Measurements from ENCODE around the gene HOXD3. TPM values are rescaled to one million over a fixed set of nuclear protein-coding genes. Genes with fewer than 3 reads are reported as not detected.

Gene HOXD3
- total and polyA plus RNA-seq, 2 experiments from 2014 or later: 2.3 to 3.2 TPM

GRCh38 chr2:176120364-176121189 lies 36.5 kb upstream of the HOXD3 start:
- DNase-seq: no peak
- H3K79me2 ChIP-seq (ENCODE audit: insufficient read depth): peaks cover 81% of the 10 kb centered on the region
- H3K9ac ChIP-seq: no peak overlapping the region
- H4K20me1 ChIP-seq (ENCODE audit: insufficient read depth): no peaks in the 10 kb centered on the region
- H3K9me2 ChIP-seq (ENCODE audit: insufficient read depth): no peaks in the 10 kb centered on the region
- in situ Hi-C loops (cut with MboI): loop anchor here (10.0 to 25.0 kb wide), 2 partner anchors 704 to 1617 kb away; no protein-coding TSS in a partner anchor
- TF ChIP-seq EZH2 (IDR thresholded peaks at IDR 0.05; ENCODE audit: insufficient read depth, poor library complexity, severe bottlenecking) (no peak), EZH2phosphoT487 (IDR thresholded peaks at IDR 0.05; ENCODE audit: insufficient read depth, low read depth) (no peak)
- H3K4me3 ChIP-seq: no peak overlapping the region
- no peaks in the 10 kb centered on the region for H3K4me1 ChIP-seq (ENCODE audit: insufficient read depth)
- H3K27ac ChIP-seq: no peak overlapping the region
- no peaks in the 10 kb centered on the region for H3K9me3 ChIP-seq (ENCODE audit: low read depth)
- peaks cover 11% of the 10 kb centered on the region for H3F3A ChIP-seq (ENCODE audit: insufficient read depth)
- H3K36me3 ChIP-seq (ENCODE audit: low read depth): peaks cover 10% of the 10 kb centered on the region; the same call in 1 of the 2 replicates
- H2AFZ ChIP-seq: no peak overlapping the region
- H3K27me3 ChIP-seq (replicated peaks; ENCODE audit: insufficient read depth): no peaks in the 10 kb centered on the region
- 93 to 94% methylated on average over 13 of the region's 13 CpGs for WGBS, 2 experiments (ENCODE audit: low coverage in 1 of 2, low lambda C conversion rate in 2 of 2, missing lambda C conversion rate in 2 of 2)
- H3K4me2 ChIP-seq (ENCODE audit: unreplicated experiment): no peak overlapping the region

- DNase-seq: no peak
- no peaks in the 10 kb centered on the region for H4K20me1 ChIP-seq (ENCODE audit: insufficient read depth)
- in situ Hi-C loops (cut with MboI): loop anchor here (10.0 to 25.0 kb wide), 2 partner anchors 703 to 1616 kb away; no protein-coding TSS in a partner anchor
- H3K9me2 ChIP-seq (ENCODE audit: insufficient read depth): no peaks in the 10 kb centered on the region
- H3K79me2 ChIP-seq (ENCODE audit: insufficient read depth): peaks cover 72% of the 10 kb centered on the region
- no peaks in the 10 kb centered on the region for H3K9me3 ChIP-seq (ENCODE audit: low read depth)
- peak overlapping the region; percentile 73 for H3K9ac ChIP-seq
- H2AFZ ChIP-seq: no peak overlapping the region
- WGBS, 2 experiments (ENCODE audit: low coverage in 1 of 2, low lambda C conversion rate in 2 of 2, missing lambda C conversion rate in 2 of 2): 87 to 88% methylated on average over 48 to 53 of the region's 53 CpGs
- peaks cover 20% of the 10 kb centered on the region for H3F3A ChIP-seq (ENCODE audit: insufficient read depth)
- peak overlapping the region; percentile 56 for H3K4me2 ChIP-seq (ENCODE audit: unreplicated experiment)
- no peaks in the 10 kb centered on the region for H3K27me3 ChIP-seq (replicated peaks; ENCODE audit: insufficient read depth)
- H3K4me3 ChIP-seq: peak overlapping the region; percentile 70
- no peak for TF ChIP-seq EZH2phosphoT487 (IDR thresholded peaks at IDR 0.05; ENCODE audit: insufficient read depth, low read depth)
- no peak for TF ChIP-seq EZH2 (IDR thresholded peaks at IDR 0.05; ENCODE audit: insufficient read depth, poor library complexity, severe bottlenecking)
- peak overlapping the region; percentile 39; the same call in 1 of the 2 replicates for H3K27ac ChIP-seq
- peaks cover 4% of the 10 kb centered on the region for H3K4me1 ChIP-seq (ENCODE audit: insufficient read depth)
- H3K36me3 ChIP-seq (ENCODE audit: low read depth): peaks cover 10% of the 10 kb centered on the region; the same call in 1 of the 2 replicates
Measured at GRCh38 chr2:176121190-176122051, 35.7 kb upstream of the HOXD3 start.

GRCh38 chr2:176122052-176122682 lies 34.9 kb upstream of the HOXD3 start:
- H3K79me2 ChIP-seq (ENCODE audit: insufficient read depth): peaks cover 66% of the 10 kb centered on the region
- H3K9me2 ChIP-seq (ENCODE audit: insufficient read depth): no peaks in the 10 kb centered on the region
- peak overlapping the region; percentile 39 for H3K27ac ChIP-seq
- peaks cover 10% of the 10 kb centered on the region; the same call in 1 of the 2 replicates for H3K36me3 ChIP-seq (ENCODE audit: low read depth)
- no peaks in the 10 kb centered on the region for H3K27me3 ChIP-seq (replicated peaks; ENCODE audit: insufficient read depth)
- peak overlapping the region; percentile 70 for H3K4me3 ChIP-seq
- in situ Hi-C loops (cut with MboI): loop anchor here (10.0 to 25.0 kb wide), 2 partner anchors 703 to 1615 kb away; no protein-coding TSS in a partner anchor
- H2AFZ ChIP-seq: peak overlapping the region; percentile 68
- H3K9ac ChIP-seq: peak overlapping the region; percentile 73
- H3K4me1 ChIP-seq (ENCODE audit: insufficient read depth): peaks cover 9% of the 10 kb centered on the region
- peak overlapping the region; percentile 56 for H3K4me2 ChIP-seq (ENCODE audit: unreplicated experiment)
- H4K20me1 ChIP-seq (ENCODE audit: insufficient read depth): no peaks in the 10 kb centered on the region
- peaks cover 20% of the 10 kb centered on the region for H3F3A ChIP-seq (ENCODE audit: insufficient read depth)
- no peak for DNase-seq
- TF ChIP-seq EZH2phosphoT487 (IDR thresholded peaks at IDR 0.05; ENCODE audit: insufficient read depth, low read depth): no peak
- WGBS, 2 experiments (ENCODE audit: low coverage in 1 of 2, low lambda C conversion rate in 2 of 2, missing lambda C conversion rate in 2 of 2): 5 to 9% methylated on average over 28 to 45 of the region's 47 CpGs
- no peaks in the 10 kb centered on the region for H3K9me3 ChIP-seq (ENCODE audit: low read depth)

Data from GM23248 (cell line).